Spinal cord (tissue), 10 donors: ENCODE data around the gene RNF44. TPM values are rescaled to one million over a fixed set of nuclear protein-coding genes. Genes with fewer than 3 reads are reported as not detected.

Experiments
- DNase-seq, 6 donors: peaks; one replicate each; pipeline versions ENCODE4 v3.0.0 to v3.0.0-alpha.2; 2013 to 2015; ENCODE audit warnings: low spot score in 6 of 6, low read depth in 4 of 6
- H3K27ac ChIP-seq: one replicate; pipeline ENCODE4 v1.5.1; 2013; ENCODE audit warnings: low read depth, low read length, control low read depth
- H3K27me3 ChIP-seq: one replicate; pipeline ENCODE4 v1.6.1; 2013; ENCODE audit warnings: low read length; ENCODE audit not compliant: control insufficient read depth, insufficient read depth
- H3K36me3 ChIP-seq: one replicate; pipeline ENCODE4 v1.6.1; 2013; ENCODE audit warnings: low read length; ENCODE audit not compliant: control insufficient read depth, insufficient read depth
- H3K4me1 ChIP-seq: one replicate; pipeline ENCODE4 v1.6.1; 2013; ENCODE audit warnings: low read length; ENCODE audit not compliant: control insufficient read depth, insufficient read depth
- H3K4me3 ChIP-seq: one replicate; pipeline ENCODE4 v1.5.1; 2013; ENCODE audit warnings: low read depth, low read length, control low read depth
- H3K9me3 ChIP-seq: one replicate; pipeline ENCODE4 v1.6.1; 2013; ENCODE audit warnings: low read length; ENCODE audit not compliant: control insufficient read depth, insufficient read depth
- WGBS: methylation state at CpG from one replicate; pipeline ENCODE4 v1.1.5; 2013; ENCODE audit warnings: missing lambda C conversion rate; ENCODE audit not compliant: insufficient coverage; 5-methylcytosine and 5-hydroxymethylcytosine counted together
- long read RNA-seq, 4 donors: transcript quantifications; one replicate each; lab custom pipeline, GENCODE V29; 2026
- polyA plus RNA-seq, 2 donors: library from polyadenylated mRNA; unstranded; fragments of 120-200 nt; gene quantifications; one replicate each; pipeline ENCODE4 v1.2.1, GENCODE V29; 2013; ENCODE audit not compliant: insufficient read length in 2 of 2
- total RNA-seq, 2 donors: library from RNA; depleted of rRNA in 1 of 2; stranded (reverse); fragments of 120-200 nt in 1 of 2; fragments of >200 nt in 1 of 2; gene quantifications; one replicate each; pipeline versions ENCODE4 v1.2.3 to v1.2.4, GENCODE V29; 2013 to 2014
- donor health status: healthy.

Gene RNF44
- total RNA-seq (10 to 100 TPM in 1 of 2 donors, 1 to 10 TPM in 1; 8.1 to 19.2 TPM), polyA plus RNA-seq (10 to 100 TPM; 62.9 to 74.9 TPM)
- long read RNA-seq, donor 1, full-length matches to known transcripts, result 1 of 1 reads
- long read RNA-seq, donor 1, partial matches to known transcripts, result 0 of 1 reads
- long read RNA-seq, donor 1, other reads (novel, unspliced or antisense), result 0 of 1 reads
- long read RNA-seq, donor 2, partial matches to known transcripts, result 0 of 1 reads
- long read RNA-seq, donor 2, other reads (novel, unspliced or antisense), result 0 of 1 reads
- long read RNA-seq, donor 3, partial matches to known transcripts, result 5 of 5 reads
- long read RNA-seq, donor 3, other reads (novel, unspliced or antisense), result 0 of 5 reads
- long read RNA-seq, donor 4, partial matches to known transcripts, result 0 of 1 reads
- long read RNA-seq, donor 4, other reads (novel, unspliced or antisense), result 0 of 1 reads

- peak within 1 kb of the TSS; percentile 100 for H3K4me3 ChIP-seq
- peak within 1 kb of the TSS; percentile 99 for H3K27ac ChIP-seq
- no peaks in the 10 kb centered on the region for H3K27me3 ChIP-seq
- H3K36me3 ChIP-seq, result peaks cover 32% of the 10 kb centered on the region
- H3K4me1 ChIP-seq, result peaks cover 62% of the 10 kb centered on the region
- 0% methylated on average over 63 of the region's 63 CpGs for WGBS
- H3K9me3 ChIP-seq, result no peaks in the 10 kb centered on the region
- DNase-seq, result peak; percentile 84 to 99 (median 96)
These were observed at the start of gene RNF44 for GRCh38 chr5:176536902-176537553. Gene RNF44 (minus strand): TSS chr5:176537402. CDS start chr5:176532472, 4,930 bp downstream.

- H3K4me3 ChIP-seq, result no peak overlapping the region
- WGBS, result 93% methylated on average over 3 of the region's 4 CpGs
- H3K9me3 ChIP-seq, result peaks cover 3% of the 10 kb centered on the region
- H3K27me3 ChIP-seq, result no peaks in the 10 kb centered on the region
- peaks cover 7% of the 10 kb centered on the region for H3K36me3 ChIP-seq
- no peak overlapping the region for H3K27ac ChIP-seq
- peaks cover 9% of the 10 kb centered on the region for H3K4me1 ChIP-seq
- DNase-seq, result no peak
These were observed 45.9 kb upstream of the RNF44 start for GRCh38 chr5:176583076-176583475.

- Histone ChIP-seq H3K9me3 (peaks cover 3% of the 10 kb centered on the region), H3K36me3 (peaks cover 8% of the 10 kb centered on the region), H3K27ac (no peak overlapping the region), H3K27me3 (no peaks in the 10 kb centered on the region), H3K4me3 (no peak overlapping the region), H3K4me1 (peaks cover 17% of the 10 kb centered on the region)
- WGBS, result 87% methylated on average over 10 of the region's 12 CpGs
- DNase-seq, result no peak
These were observed 44.2 kb upstream of the RNF44 start for GRCh38 chr5:176581361-176581760.

- Histone ChIP-seq H3K27ac (no peak overlapping the region), H3K4me3 (no peak overlapping the region), H3K9me3 (no peaks in the 10 kb centered on the region), H3K27me3 (no peaks in the 10 kb centered on the region), H3K36me3 (peaks cover 4% of the 10 kb centered on the region), H3K4me1 (peaks cover 17% of the 10 kb centered on the region)
- peak in 1 of 6 donors; percentile 38 for DNase-seq
- WGBS, result 53% methylated on average over 4 of the region's 4 CpGs
These were observed 42.1 kb upstream of the RNF44 start for GRCh38 chr5:176579323-176579722.

- Histone ChIP-seq H3K27ac (no peak overlapping the region), H3K4me1 (peaks cover 23% of the 10 kb centered on the region), H3K27me3 (no peaks in the 10 kb centered on the region), H3K4me3 (no peak overlapping the region), H3K36me3 (peaks cover 4% of the 10 kb centered on the region), H3K9me3 (no peaks in the 10 kb centered on the region)
- DNase-seq, result peak in 3 of 6 donors; percentile 13 to 80 (median 33)
- 30% methylated on average over 10 of the region's 15 CpGs for WGBS
These were observed 41.2 kb upstream of the RNF44 start for GRCh38 chr5:176578391-176578808.

- Histone ChIP-seq H3K9me3 (no peaks in the 10 kb centered on the region), H3K27ac (no peak overlapping the region), H3K4me1 (peaks cover 23% of the 10 kb centered on the region), H3K4me3 (no peak overlapping the region), H3K27me3 (no peaks in the 10 kb centered on the region), H3K36me3 (peaks cover 4% of the 10 kb centered on the region)
- WGBS, result 70% methylated on average over 32 of the region's 36 CpGs
- peak in 1 of 6 donors; percentile 69 for DNase-seq
These were observed 40.3 kb upstream of the RNF44 start for GRCh38 chr5:176577312-176578176.

- DNase-seq, result no peak
- WGBS, result 84% methylated on average over 37 of the region's 37 CpGs
These were observed 38.6 kb upstream of the RNF44 start for GRCh38 chr5:176575488-176576422.

GRCh38 chr5:176575066-176575465 lies 37.9 kb upstream of the RNF44 start:
- DNase-seq, result no peak
- no peak overlapping the region for H3K27ac ChIP-seq
- peaks cover 23% of the 10 kb centered on the region for H3K4me1 ChIP-seq
- H3K4me3 ChIP-seq, result no peak overlapping the region
- H3K36me3 ChIP-seq, result peaks cover 4% of the 10 kb centered on the region
- H3K27me3 ChIP-seq, result no peaks in the 10 kb centered on the region
- H3K9me3 ChIP-seq, result no peaks in the 10 kb centered on the region
- WGBS, result 92% methylated on average over 6 of the region's 14 CpGs

More at GRCh38 chr5:176575488-176576422, 38.6 kb upstream of the RNF44 start:
- H3K27me3 ChIP-seq, result no peaks in the 10 kb centered on the region
- H3K27ac ChIP-seq, result no peak overlapping the region
- peaks cover 4% of the 10 kb centered on the region for H3K36me3 ChIP-seq
- H3K4me3 ChIP-seq, result no peak overlapping the region
- peaks cover 23% of the 10 kb centered on the region for H3K4me1 ChIP-seq
- no peaks in the 10 kb centered on the region for H3K9me3 ChIP-seq
